Brain microvascular endothelial cell (primary cell): ENCODE measurements around the gene RHBDF2.

Experiments used
- DNase-seq: peaks from one replicate; pipeline ENCODE4 v3.0.0-alpha.2; 2020
- H3K27ac ChIP-seq: fragments of 250-450 bp; sonication (Bioruptor Pico); 2 replicates; pipeline ENCODE4 v1.5.1; 2020; ENCODE audit warnings: mild to moderate bottlenecking, moderate library complexity
- H3K27me3 ChIP-seq: fragments of 250-450 bp; sonication (Bioruptor Pico); replicated peaks from 2 replicates; pipeline ENCODE4 v1.5.1; 2020; ENCODE audit warnings: mild to moderate bottlenecking
- H3K36me3 ChIP-seq: fragments of 250-450 bp; sonication (Bioruptor Pico); replicated peaks from 2 replicates; pipeline ENCODE4 v1.5.1; 2020; ENCODE audit warnings: mild to moderate bottlenecking
- H3K4me3 ChIP-seq: 2 replicates; pipeline ENCODE4 v1.5.1; 2011; ENCODE audit warnings: low read depth, mild to moderate bottlenecking, control low read depth, low read length, moderate library complexity
- in situ Hi-C: cut with HindIII; loops from 2 replicates; pipeline ENCODE4 v1.10.0; 2017; ENCODE audit warnings: low sequenced_read_pairs, low pct_ligation_motif_present
- TF ChIP-seq, protein P1 (sequence below): IDR thresholded peaks from 2 replicates; pipeline ENCODE4 v1.5.1; 2011; ENCODE audit warnings: low read depth, mild to moderate bottlenecking, moderate library complexity, low read length, control low read depth, inconsistent platforms; ENCODE audit errors: missing control alignments

RHBDF2 gene

DNA sequence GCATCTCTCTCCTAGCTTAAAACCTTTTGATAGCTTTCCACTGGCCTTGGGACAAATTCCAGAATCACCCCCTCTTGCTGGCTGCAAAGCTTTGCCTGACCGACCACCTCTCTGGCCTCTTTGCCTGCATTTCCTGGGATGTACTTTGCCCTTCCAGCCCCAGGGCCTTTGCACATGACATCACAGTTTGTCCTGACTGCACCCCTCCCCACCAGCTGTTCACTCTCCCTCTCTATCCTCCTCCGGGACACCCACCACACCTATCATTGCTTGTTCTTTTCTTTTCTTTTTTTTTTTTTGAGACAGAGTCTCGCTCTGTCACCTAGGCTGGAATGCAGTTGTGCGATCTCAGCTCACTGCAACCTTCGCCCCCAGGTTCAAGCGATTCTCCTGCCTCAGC, 25.9 kb downstream of the RHBDF2 start:
- in situ Hi-C loops = no loop called here
- DNase-seq = no peak
- Histone ChIP-seq H3K4me3 (no peak overlapping the region), H3K36me3 (peaks cover 40% of the 10 kb centered on the region), H3K27me3 (no peaks in the 10 kb centered on the region), H3K27ac (no peak overlapping the region)
- TF ChIP-seq, protein P1, sequence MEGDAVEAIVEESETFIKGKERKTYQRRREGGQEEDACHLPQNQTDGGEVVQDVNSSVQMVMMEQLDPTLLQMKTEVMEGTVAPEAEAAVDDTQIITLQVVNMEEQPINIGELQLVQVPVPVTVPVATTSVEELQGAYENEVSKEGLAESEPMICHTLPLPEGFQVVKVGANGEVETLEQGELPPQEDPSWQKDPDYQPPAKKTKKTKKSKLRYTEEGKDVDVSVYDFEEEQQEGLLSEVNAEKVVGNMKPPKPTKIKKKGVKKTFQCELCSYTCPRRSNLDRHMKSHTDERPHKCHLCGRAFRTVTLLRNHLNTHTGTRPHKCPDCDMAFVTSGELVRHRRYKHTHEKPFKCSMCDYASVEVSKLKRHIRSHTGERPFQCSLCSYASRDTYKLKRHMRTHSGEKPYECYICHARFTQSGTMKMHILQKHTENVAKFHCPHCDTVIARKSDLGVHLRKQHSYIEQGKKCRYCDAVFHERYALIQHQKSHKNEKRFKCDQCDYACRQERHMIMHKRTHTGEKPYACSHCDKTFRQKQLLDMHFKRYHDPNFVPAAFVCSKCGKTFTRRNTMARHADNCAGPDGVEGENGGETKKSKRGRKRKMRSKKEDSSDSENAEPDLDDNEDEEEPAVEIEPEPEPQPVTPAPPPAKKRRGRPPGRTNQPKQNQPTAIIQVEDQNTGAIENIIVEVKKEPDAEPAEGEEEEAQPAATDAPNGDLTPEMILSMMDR = no peak

DNA sequence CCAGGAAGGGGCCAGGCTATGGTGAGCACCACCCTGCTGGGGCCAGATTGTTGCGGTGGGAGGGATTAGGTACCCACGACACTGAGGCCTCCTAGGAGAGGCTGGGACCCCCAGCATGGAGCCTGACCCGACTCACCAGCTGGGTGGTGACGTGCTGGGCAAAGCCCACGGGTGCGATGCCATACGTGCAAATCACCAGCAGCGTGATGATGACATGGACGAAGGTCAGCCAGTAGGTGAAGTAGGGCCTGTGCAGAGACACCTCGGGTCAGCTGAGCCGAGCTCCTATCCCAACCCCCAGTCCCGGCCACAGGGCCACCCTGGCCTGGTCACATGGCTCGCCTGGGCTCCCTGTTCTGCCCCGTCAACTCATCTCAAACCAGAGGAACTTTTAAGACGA, 26.3 kb downstream of the RHBDF2 start:
- TF ChIP-seq, protein P1 = no peak
- peaks cover 40% of the 10 kb centered on the region for H3K36me3 ChIP-seq
- in situ Hi-C loops = no loop called here
- no peak for DNase-seq
- no peaks in the 10 kb centered on the region for H3K27me3 ChIP-seq
- no peak overlapping the region for H3K4me3 ChIP-seq
- no peak overlapping the region for H3K27ac ChIP-seq

DNA sequence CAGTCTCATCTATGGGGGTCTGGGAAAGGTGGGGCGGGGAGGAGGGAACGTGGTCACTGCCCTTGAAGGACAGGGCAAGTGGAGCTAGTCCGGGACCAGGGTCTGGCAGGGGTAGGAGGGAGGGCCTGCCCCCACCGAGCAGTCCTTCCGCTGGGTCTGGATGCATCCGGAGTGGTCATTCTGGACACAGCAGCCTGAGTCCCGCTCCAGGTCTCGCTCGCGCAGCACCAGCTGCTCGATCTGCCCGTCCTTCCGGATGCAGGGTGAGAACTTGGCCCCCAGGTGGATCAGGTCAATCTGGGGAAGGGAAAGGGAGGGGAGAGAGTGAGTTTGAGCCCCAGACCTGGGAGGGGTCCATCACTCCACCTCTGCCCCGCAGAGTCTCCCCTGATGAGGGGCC, 27.0 kb downstream of the RHBDF2 start:
- TF ChIP-seq, protein P1 = no peak
- H3K4me3 ChIP-seq = no peak overlapping the region
- H3K27me3 ChIP-seq = no peaks in the 10 kb centered on the region
- H3K27ac ChIP-seq = no peak overlapping the region
- no peak for DNase-seq
- in situ Hi-C loops = no loop called here
- peaks cover 40% of the 10 kb centered on the region for H3K36me3 ChIP-seq

DNA sequence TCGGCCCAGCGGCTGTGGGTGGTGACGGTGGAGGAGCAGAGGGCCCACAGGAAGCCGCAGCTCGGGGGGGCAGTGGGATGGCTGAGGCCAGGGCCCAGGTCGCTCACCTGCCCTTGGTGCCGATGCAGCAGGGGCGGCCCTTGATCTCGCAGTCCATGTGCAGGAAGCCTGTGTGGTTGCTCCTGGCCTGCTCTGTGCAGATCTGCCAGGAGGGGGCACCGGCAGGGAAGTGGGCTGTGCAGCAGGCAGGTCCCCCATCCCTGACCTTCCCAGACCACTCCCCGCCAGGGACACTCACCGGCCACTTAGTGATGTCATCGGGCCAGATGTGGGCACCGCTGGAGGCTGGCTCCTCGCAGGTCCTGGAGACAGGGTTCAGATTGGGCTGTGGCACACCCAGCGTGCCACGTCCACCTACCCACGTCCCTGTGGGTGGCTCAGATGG, 27.7 kb downstream of the RHBDF2 start:
- TF ChIP-seq, protein P1 = peak; percentile 64
- H3K27me3 ChIP-seq = no peaks in the 10 kb centered on the region
- in situ Hi-C loops = no loop called here
- no peak for DNase-seq
- H3K27ac ChIP-seq = no peak overlapping the region
- peaks cover 40% of the 10 kb centered on the region for H3K36me3 ChIP-seq
- no peak overlapping the region for H3K4me3 ChIP-seq

DNA sequence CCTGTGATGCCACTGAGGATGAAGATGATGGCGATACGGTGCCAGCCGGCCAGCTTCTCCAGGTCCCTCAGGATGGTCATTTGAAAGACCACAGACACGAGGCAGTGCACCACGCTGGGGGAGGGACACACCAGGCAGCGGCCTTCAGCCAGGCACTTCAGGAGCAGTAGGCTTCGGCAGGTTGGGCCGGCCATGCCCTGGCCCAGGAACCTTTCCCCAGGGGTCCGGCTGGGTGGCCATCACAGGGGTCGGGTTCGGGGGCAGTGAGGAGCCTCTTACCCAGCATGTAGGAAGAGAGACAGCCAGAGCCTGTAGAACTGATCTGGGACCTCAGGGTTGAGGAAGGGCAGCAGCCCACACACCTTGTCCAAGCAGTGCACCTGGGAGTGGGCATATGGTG, 28.5 kb downstream of the RHBDF2 start:
- Histone ChIP-seq H3K27me3 (no peaks in the 10 kb centered on the region), H3K4me3 (no peak overlapping the region), H3K36me3 (peaks cover 40% of the 10 kb centered on the region), H3K27ac (no peak overlapping the region)
- TF ChIP-seq, protein P1 = no peak
- no peak for DNase-seq
- in situ Hi-C loops = no loop called here

DNA sequence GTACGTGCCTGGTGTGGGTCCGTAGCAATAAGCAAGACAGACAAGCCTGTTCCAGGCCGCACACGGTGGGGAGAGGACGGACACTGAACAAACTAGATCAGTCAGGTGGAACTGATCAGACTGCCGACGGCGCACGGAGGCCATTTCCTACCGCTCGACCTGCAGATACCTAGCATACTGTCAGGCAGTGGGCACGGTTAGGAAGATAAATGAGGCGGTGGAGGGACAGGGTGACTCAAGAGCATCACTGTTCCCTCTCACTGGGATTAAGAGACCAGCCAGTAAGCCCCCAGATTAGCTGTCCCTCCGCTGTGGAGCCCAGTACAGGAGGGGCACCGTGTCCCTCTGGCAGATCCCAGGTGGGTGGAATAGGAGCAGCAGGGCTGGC, 29.0 kb downstream of the RHBDF2 start:
- peaks cover 39% of the 10 kb centered on the region for H3K36me3 ChIP-seq
- DNase-seq = no peak
- TF ChIP-seq, protein P1 = no peak
- in situ Hi-C loops = no loop called here
- no peak overlapping the region for H3K4me3 ChIP-seq
- no peak overlapping the region for H3K27ac ChIP-seq
- H3K27me3 ChIP-seq = no peaks in the 10 kb centered on the region
